ENCODE data around the gene SYT5.

SYT5 gene

DNA sequence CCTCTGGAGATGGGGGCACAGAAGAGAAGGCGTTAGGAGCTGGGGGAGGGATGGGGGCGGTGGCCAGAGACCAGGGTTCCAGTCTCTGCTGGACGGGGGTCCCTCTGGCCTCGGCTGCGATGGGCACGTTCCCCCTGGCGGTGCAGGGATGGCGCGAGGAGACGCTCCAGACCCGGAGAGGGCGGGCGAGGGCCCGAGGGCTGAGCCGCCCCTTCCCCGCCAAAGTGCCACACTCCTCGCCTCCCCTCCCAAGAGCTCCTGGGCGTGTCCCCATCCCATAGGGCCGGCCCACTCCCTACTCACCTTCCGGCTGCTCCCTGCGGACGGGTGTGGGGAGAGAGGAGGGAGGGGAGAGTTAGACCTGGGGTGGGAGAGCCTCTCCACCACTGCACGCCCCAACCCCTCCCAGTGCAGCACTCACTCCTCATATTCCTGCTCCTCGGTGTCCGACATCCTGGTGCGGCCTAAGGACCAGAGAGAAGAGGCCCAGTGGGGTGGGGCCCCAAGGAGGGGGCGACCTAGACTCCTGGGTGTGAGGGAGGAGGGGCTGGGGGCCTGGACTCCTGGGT, 33.3 kb downstream of the SYT5 start:
- DNase-seq (ENCODE audit: low read depth), result no peak

DNA sequence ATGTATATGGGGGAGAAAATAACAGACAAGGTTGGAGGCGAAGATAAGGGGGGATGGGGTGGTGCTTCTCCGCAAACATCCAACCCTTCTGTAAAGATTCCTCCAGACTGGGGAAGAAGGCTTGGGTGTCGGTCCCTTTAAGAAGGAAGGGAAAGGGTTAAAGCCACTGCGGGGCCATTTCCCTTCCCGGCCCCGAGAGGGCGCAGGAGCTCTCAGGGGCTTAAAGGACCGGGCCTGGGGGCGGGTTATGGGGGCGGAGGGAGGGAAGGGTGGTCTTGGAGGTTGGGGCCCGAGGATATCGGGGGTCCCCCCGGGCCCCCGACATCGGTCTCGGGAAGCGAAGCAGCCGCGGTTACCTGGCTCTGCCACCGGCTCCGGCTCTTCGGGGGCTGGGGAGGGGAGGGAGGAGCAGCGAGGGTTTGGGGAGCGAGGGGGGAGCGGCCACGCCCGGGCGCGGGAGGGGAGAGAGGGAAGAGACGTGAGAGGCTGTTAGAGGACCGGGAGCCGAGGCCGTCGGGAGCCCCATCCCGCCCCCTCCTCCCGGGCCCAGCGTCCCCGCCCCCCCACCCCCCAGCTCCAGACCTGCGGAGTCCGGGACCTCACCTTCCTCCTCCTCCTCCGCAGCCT, 33.9 kb downstream of the SYT5 start:
- DNase-seq (ENCODE audit: low read depth), result no peak

DNA sequence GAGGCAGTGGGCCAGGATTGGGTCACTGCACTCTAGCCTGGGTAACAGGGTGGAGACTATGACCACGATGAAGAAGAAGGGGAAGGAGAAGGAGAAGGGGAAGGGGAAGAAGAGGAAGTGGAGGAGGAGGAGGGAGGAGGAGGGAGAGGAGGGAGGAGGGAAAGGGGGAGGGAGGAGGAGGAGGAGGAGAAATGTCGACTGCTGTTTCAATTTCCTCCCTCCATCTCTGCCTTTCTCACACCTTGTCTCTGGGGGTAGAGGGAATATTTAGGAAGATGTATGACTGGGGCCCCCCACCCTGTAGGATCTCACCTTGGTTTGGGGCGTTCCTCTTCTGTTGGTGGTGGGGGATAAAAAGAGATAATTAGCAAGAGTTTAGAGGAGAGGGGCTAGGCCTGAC, 34.9 kb downstream of the SYT5 start:
- DNase-seq (ENCODE audit: low read depth), result no peak

DNA sequence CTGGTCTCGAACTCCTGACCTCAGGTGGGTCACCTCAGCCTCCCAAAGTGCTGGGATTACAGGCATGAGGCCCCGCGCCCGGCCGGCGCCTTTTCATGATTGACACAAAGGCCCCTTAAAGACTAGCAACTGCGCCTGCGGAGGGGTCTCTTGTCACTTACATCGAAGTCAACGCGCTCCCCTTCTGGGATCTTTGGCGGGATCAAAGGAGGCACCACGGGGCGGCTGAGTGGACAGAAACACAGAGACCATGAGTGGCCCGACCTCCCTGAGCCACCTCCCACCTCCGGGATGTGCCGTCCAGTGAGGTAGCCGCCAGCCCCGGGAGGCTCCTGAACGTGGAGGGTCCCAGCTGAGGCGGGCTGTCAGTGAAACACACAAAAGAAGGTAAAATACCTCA, 38.4 kb downstream of the SYT5 start:
- no peak for DNase-seq (ENCODE audit: low read depth)

DNA sequence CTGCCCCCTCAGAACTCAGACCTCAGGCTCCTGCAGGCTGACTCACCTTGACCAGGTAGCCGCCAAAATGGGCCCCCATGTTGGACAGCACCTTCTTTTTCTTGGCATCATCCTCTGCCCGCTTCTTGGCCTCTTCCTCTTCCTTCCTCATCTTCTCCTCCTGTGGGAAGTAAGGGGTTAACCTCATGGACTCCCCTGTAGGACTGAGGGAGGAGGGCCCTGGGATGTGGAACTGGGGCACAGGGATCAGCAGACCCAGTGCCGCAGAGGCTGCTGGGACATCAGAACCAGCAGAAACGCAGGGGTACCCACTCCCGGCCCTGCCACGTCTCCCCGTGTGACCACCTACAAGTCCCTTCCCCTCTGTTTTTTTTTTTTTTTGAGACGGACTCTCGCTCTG, 42.2 kb downstream of the SYT5 start:
- no peak for DNase-seq (ENCODE audit: low read depth)

DNA sequence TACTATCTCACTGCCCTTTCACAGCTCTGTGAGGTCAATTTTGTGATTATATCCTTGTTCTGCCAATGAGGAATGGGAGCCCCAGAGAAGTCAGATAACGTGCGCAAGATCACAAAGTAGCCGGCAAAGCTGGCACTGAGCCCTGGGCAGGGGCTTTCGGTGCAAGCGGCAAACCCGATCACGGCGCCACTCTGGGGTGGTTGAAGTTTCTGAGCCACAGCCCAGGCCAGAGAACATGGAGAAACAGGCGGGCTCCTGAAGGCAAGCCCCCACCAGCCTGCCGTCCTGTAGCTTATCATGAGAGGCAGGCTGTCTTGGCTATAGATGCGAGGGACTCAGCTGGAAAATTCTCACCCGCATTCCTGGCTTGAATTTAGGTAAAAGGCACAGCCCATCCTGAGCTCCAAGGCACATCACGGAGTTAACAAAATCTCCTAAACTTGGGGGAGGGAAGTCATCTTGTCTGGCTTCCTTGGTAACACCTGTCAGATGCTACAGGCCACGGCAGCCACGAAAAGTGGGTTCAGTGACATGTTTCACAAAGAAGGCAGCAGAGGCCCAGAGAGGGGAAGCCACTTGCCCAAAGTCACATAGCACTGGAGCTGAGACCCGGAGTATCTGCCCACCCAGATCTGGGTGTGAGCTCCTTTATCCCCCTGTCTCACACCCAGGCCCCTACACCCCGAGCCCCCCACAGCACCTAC, 43.5 kb downstream of the SYT5 start:
- DNase-seq (ENCODE audit: low read depth), result no peak

DNA sequence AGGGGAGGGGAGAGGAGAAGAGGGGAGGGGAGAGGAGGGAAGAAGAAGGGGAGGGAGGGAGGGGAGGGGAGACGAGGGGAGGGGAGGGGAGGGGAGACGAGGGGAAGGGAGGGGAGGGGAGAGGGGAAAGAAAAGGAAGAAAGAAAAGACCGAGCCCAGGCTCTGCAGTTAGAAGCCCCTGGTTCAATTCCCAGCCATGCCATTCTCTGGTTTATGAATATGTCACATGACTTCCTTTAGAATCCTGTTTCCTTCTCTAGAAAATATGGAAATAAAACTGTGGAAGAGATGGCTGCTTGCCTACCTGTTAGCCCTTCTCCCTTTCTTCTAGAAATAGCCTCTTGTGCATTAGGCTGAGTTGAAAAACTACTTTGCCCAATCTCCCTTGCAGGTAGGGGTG, 45.4 kb downstream of the SYT5 start:
- no peak for DNase-seq (ENCODE audit: low read depth)

DNA sequence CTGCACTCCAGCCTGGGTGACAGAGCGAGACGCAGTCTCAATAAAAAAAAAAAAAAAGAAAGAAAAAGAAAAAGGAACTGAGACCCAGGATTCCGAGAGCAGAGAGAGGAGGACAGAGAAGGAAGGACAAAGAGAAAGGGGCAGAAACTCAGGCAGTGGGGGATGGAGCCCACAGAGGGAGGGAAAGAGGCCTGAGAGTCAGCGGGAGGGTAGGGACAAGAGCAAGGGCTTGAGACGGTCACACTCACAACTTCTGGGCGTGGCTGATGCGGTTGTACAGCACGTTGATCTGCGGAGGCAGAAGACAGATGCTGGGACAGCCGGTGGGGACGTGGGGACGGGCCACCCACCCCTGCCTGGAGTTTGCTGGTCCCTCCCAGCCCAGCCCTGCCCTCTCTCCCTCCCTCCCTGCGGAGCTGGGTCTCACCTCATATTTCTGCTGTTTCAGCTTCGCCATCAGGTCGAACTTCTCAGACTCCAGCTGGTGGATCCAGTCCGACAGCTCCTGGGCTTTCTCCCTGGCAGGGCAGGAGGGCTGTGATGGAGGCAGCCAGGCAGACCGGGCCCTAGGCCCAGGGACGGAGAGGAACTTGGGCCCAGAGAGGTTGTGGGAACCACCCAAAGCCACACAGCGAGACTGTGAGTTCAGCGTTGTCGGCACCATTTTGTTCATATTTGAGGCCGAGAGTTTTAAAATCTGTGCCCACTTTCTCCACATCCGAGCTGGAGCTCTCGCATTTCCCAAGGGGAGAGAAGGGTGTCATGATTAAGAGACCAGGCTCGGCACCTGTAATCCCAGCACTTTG, 46.2 kb downstream of the SYT5 start:
- no peak for DNase-seq (ENCODE audit: low read depth)

DNA sequence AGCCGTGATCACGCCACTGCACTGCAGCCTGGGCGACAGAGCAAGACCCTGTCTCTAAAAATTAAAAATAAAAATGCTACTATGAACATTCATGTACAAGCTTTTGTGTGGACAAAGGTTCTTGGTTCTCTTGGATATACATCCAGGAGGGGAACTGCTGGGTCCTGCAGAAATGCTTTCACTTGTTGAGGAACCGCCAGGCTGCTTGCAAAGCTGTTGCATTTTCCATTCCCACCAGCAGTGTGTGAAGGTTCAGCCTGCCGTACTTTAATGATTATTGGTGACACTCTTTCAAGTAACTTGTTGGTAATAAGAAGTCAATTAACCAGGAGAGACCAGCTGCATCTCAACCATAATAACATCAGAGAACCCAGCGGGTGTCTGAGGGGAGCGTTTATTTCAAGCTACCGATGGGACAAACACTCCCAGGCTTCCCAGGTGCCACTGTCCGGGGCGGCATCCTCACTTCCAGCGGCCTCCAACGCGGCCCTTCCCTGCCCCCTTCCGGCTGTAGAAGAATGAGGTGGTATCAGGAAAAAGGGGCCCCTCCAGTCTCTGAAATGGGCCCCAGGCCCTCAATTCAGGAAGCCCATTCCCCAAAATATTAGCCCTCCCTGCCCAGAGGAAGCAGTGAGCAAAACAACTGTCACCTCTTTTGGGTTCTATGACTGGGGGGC, 47.5 kb downstream of the SYT5 start:
- no peak for DNase-seq (ENCODE audit: low read depth)

DNA sequence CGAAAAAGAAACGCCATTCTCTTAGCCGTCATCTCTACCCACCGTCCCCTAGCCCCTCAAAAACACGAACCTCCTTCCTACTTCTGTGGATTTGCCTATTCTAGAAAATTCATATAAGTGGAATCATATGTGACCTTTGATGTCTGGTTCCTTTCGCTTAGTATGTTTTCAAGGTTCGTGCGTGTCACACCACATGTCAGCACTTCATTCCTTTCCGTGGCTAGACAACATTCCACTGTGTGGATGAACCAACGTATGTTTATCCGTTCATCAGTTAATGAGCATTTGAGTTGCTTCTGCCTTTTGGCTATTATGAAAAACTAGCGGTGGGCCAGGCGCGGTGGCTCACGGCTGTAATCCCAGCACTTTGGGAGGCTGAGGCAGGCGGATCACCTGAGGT, 48.7 kb downstream of the SYT5 start:
- DNase-seq (ENCODE audit: low read depth), result no peak
